HCT116 (cell line): ENCODE measurements around the gene TMEM63A. TPM values are rescaled to one million over a fixed set of nuclear protein-coding genes. Genes with fewer than 3 reads are reported as not detected.

ENCODE experiments used
- ATAC-seq: fragments of 200-7000 bp; cut with Tn5 transposase; 2 replicates; pipeline ENCODE4 v1.9.1; 2020; ENCODE audit warnings: mild to moderate bottlenecking, moderate library complexity
- BruUV-seq: library from RNA; stranded (reverse); fragments of 400-500 nt; replicated peaks from 2 replicates; lab custom pipeline; 2021; lab: Mats Ljungman, UMichigan
- CTCF ChIA-PET: fragments of 300-600 bp; sonication (Branson Sonifier 250); formaldehyde crosslinking; loops from one replicate; lab custom pipeline; 2021; ENCODE audit warnings: antibody characterized with exemption; lab: Charles Lee
- POLR2A ChIA-PET: fragments of 300-600, 350-600 bp; sonication (Branson Sonifier 250); formaldehyde crosslinking; loops from one replicate; lab custom pipeline; 2021; ENCODE audit warnings: antibody characterized with exemption; lab: Charles Lee
- RAD21 ChIA-PET, 2 experiments: fragments of 300-600 bp; sonication (Branson Sonifier 250); formaldehyde crosslinking; loops; one replicate each; lab custom pipeline; 2023; ENCODE audit warnings: low total read pairs in 2 of 2; ENCODE audit not compliant: uncharacterized antibody in 2 of 2, unreplicated experiment in 2 of 2, low non-redundant PET in 1 of 2; lab: Charles Lee
- DNase-seq: peaks from one replicate; pipeline ENCODE4 v3.0.0-alpha.2; 2010; ENCODE audit warnings: low read depth, low spot score
- H2AFZ ChIP-seq: fragments of 200-600 bp; shearing (Covaris generic), sonication (generic); 2 replicates; pipeline ENCODE4 v1.6.1; 2017; ENCODE audit warnings: low read depth, mixed run types, mixed read lengths, antibody characterized with exemption, low read length; ENCODE audit not compliant: poor library complexity, severe bottlenecking
- H3K27ac ChIP-seq: 2 replicates; pipeline ENCODE4 v1.5.1; 2012; ENCODE audit warnings: low read depth, low read length
- H3K27me3 ChIP-seq: fragments of 200-600 bp; sonication (generic); 2 replicates; pipeline ENCODE4 v1.6.1; 2016; ENCODE audit warnings: mixed run types, low read length, mixed read lengths; ENCODE audit not compliant: insufficient read depth
- H3K36me3 ChIP-seq, 2 experiments: fragments of 200-500 bp in 1 of 2; fragments of 200-600 bp in 1 of 2; sonication (Bioruptor generic) in 1 of 2; sonication (generic) in 1 of 2; 2 replicates each; pipeline versions ENCODE4 v1.5.1 to v1.6.1; 2014 to 2016; ENCODE audit warnings: low read length in 2 of 2, inconsistent platforms in 1 of 2, mixed read lengths in 1 of 2, mixed run types in 1 of 2; ENCODE audit not compliant: insufficient read depth in 2 of 2, control insufficient read depth in 1 of 2
- H3K4me1 ChIP-seq, 2 experiments: fragments of 200-600 bp in 1 of 2; sonication (generic) in 1 of 2; 2 replicates each; pipeline versions ENCODE4 v1.5.1 to v1.6.1; 2012 to 2017; ENCODE audit warnings: low read length in 2 of 2, inconsistent platforms in 1 of 2, mild to moderate bottlenecking in 1 of 2, mixed read lengths in 1 of 2, mixed run types in 1 of 2, moderate library complexity in 1 of 2; ENCODE audit not compliant: insufficient read depth in 2 of 2, control insufficient read depth in 1 of 2
- H3K4me2 ChIP-seq: fragments of 200-600 bp; sonication (generic); 2 replicates; pipeline ENCODE4 v1.6.1; 2017; ENCODE audit warnings: mixed run types, low read length, mixed read lengths
- H3K4me3 ChIP-seq, 2 experiments: fragments of 200-600 bp in 1 of 2; sonication (generic) in 1 of 2; replicated peaks in 1 of 2; 2 replicates each; pipeline ENCODE4 v1.5.1; 2011 to 2016; ENCODE audit warnings: low read length in 2 of 2, control low read depth in 1 of 2, low read depth in 1 of 2, mild to moderate bottlenecking in 1 of 2, mixed read lengths in 1 of 2, mixed run types in 1 of 2
- H3K79me2 ChIP-seq: fragments of 200-600 bp; sonication (generic); 2 replicates; pipeline ENCODE4 v1.6.1; 2017; ENCODE audit warnings: mild to moderate bottlenecking, mixed run types, low read length, moderate library complexity, mixed read lengths; ENCODE audit not compliant: insufficient read depth
- H3K9ac ChIP-seq: fragments of 200-600 bp; sonication (generic); 2 replicates; pipeline ENCODE4 v1.6.1; 2016; ENCODE audit warnings: low read length, mixed read lengths
- H3K9me2 ChIP-seq: fragments of 200-600 bp; sonication (generic), shearing (Covaris generic); 2 replicates; pipeline ENCODE4 v1.6.1; 2017; ENCODE audit warnings: mixed run types, mild to moderate bottlenecking, moderate library complexity; ENCODE audit not compliant: insufficient read depth
- H3K9me3 ChIP-seq, 2 experiments: fragments of 200-500 bp in 1 of 2; fragments of 200-600 bp in 1 of 2; sonication (Bioruptor generic) in 1 of 2; sonication (generic) in 1 of 2; 2 replicates each; pipeline ENCODE4 v1.6.1; 2014 to 2017; ENCODE audit warnings: low read length in 2 of 2, mixed read lengths in 2 of 2, inconsistent platforms in 1 of 2, low read depth in 1 of 2, mild to moderate bottlenecking in 1 of 2, mixed run types in 1 of 2, moderate library complexity in 1 of 2; ENCODE audit not compliant: control insufficient read depth in 1 of 2, insufficient read depth in 1 of 2
- H4K20me1 ChIP-seq: fragments of 200-600 bp; sonication (generic), shearing (Covaris generic); 2 replicates; pipeline ENCODE4 v1.6.1; 2017; ENCODE audit warnings: mixed run types, mild to moderate bottlenecking, moderate library complexity; ENCODE audit not compliant: insufficient read depth
- CBX3 ChIP-seq: IDR thresholded peaks from 2 replicates; pipeline ENCODE4 v1.6.1; 2012; ENCODE audit warnings: low read depth
- CEBPB ChIP-seq: IDR thresholded peaks from 2 replicates; pipeline ENCODE4 v1.6.1; 2012; ENCODE audit warnings: low read depth
- CTCF ChIP-seq, 3 experiments: fragments of 200-600 bp in 1 of 3; sonication (generic) in 1 of 3; IDR thresholded peaks in 2 of 3; conservative IDR thresholded peaks in 1 of 3; 2 replicates each; pipeline ENCODE4 v1.5.1; 2012 to 2017; ENCODE audit warnings: low read depth in 2 of 3, low read length in 2 of 3, antibody characterized with exemption in 1 of 3, borderline replicate concordance in 1 of 3, control low read depth in 1 of 3, mild to moderate bottlenecking in 1 of 3, mixed read lengths in 1 of 3, mixed run types in 1 of 3, moderate library complexity in 1 of 3; ENCODE audit not compliant: insufficient read depth in 1 of 3
- EGR1 ChIP-seq: IDR thresholded peaks from 2 replicates; pipeline ENCODE4 v1.6.1; 2012; ENCODE audit warnings: low read depth
- EZH2 ChIP-seq: fragments of 200-600 bp; sonication (generic); IDR thresholded peaks from 2 replicates; pipeline ENCODE4 v1.6.1; 2017; ENCODE audit warnings: antibody characterized with exemption, mixed run types
- EZH2phosphoT487 ChIP-seq: fragments of 200-600 bp; IDR thresholded peaks from 2 replicates; pipeline ENCODE4 v1.6.1; 2018; ENCODE audit warnings: antibody characterized with exemption, borderline replicate concordance
- FOSL1 ChIP-seq: IDR thresholded peaks from 2 replicates; pipeline ENCODE4 v1.6.1; 2012; ENCODE audit warnings: low read depth
- POLR2AphosphoS5 ChIP-seq: IDR thresholded peaks from 2 replicates; pipeline ENCODE4 v1.6.1; 2011; ENCODE audit warnings: mild to moderate bottlenecking, low read depth, low read length, moderate library complexity
- RAD21 ChIP-seq: IDR thresholded peaks from 2 replicates; pipeline ENCODE4 v1.6.1; 2012; ENCODE audit warnings: low read depth, mild to moderate bottlenecking
- SIN3A ChIP-seq: IDR thresholded peaks from 2 replicates; pipeline ENCODE4 v1.6.1; 2012; ENCODE audit warnings: low read depth
- SP1 ChIP-seq: IDR thresholded peaks from 2 replicates; pipeline ENCODE4 v1.6.1; 2012; ENCODE audit warnings: low read depth
- SRF ChIP-seq: IDR thresholded peaks from 2 replicates; pipeline ENCODE4 v1.6.1; 2012; ENCODE audit warnings: low read depth
- TCF7L2 ChIP-seq: IDR thresholded peaks from 2 replicates; pipeline ENCODE4 v1.7.0; 2011; ENCODE audit warnings: borderline replicate concordance, inconsistent platforms; ENCODE audit not compliant: insufficient read depth, insufficient read length; ENCODE audit errors: extremely low read depth
- YY1 ChIP-seq: IDR thresholded peaks from 2 replicates; pipeline ENCODE4 v1.6.1; 2011; ENCODE audit warnings: low read length, low read depth, moderate library complexity, mild to moderate bottlenecking; ENCODE audit not compliant: insufficient replicate concordance; ENCODE audit errors: extremely low read depth
- ZFX ChIP-seq: fragments of 450-650 bp; IDR thresholded peaks from 2 replicates; pipeline ENCODE4 v1.6.1; 2017
- ZNF274 ChIP-seq: fragments of 200-500 bp; sonication (Bioruptor generic); IDR thresholded peaks from 2 replicates; pipeline ENCODE4 v1.6.1; 2014; ENCODE audit warnings: mild to moderate bottlenecking, low read depth, low read length, inconsistent platforms
- intact Hi-C: fragments of 100-400 bp; cut with micrococcal nuclease; formaldehyde crosslinking; loops from 2 replicates; pipeline ENCODE4 v1.10.0; 2022
- total RNA-seq: library from RNA; stranded (reverse); gene quantifications from one replicate; pipeline ENCODE4 v1.2.1, GENCODE V29; 2021; ENCODE audit not compliant: unreplicated experiment
- TF ChIP-seq, protein P1 (sequence below): IDR thresholded peaks from 2 replicates; pipeline ENCODE4 v1.6.1; 2012
- TF ChIP-seq, protein P2 (sequence below): IDR thresholded peaks from 2 replicates; pipeline ENCODE4 v1.6.1; 2011; ENCODE audit warnings: mild to moderate bottlenecking, low read length, moderate library complexity; ENCODE audit not compliant: insufficient replicate concordance; ENCODE audit errors: extremely low read depth
- TF ChIP-seq, protein P3 (sequence below): IDR thresholded peaks from 2 replicates; pipeline ENCODE4 v1.6.1; 2012

Gene TMEM63A
- total RNA-seq, 1 experiment from 2014 or later = 24.4 TPM

DNA sequence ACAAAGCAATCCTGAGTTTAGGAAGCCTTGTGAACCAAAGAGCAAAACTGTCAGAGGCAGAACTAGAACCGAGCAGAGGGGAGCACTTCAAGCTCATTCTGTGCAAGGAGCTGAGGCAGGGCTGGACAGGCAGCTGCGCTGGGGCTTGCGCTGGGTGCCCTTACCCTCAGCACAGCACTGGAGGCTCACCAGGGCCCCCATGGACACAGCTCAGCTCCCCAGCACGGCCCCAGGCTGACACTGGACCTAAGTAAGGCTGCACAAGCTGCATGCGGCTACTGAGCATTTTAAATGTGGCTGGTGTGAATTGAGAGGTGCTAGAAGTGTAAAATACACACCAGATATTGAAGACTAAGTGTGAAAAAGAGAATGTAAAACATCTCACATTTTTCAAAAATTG, 22.1 kb downstream of the TMEM63A start (continued):
- TF ChIP-seq, protein P1, sequence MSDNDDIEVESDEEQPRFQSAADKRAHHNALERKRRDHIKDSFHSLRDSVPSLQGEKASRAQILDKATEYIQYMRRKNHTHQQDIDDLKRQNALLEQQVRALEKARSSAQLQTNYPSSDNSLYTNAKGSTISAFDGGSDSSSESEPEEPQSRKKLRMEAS = no peak
- TF ChIP-seq, protein P2, sequence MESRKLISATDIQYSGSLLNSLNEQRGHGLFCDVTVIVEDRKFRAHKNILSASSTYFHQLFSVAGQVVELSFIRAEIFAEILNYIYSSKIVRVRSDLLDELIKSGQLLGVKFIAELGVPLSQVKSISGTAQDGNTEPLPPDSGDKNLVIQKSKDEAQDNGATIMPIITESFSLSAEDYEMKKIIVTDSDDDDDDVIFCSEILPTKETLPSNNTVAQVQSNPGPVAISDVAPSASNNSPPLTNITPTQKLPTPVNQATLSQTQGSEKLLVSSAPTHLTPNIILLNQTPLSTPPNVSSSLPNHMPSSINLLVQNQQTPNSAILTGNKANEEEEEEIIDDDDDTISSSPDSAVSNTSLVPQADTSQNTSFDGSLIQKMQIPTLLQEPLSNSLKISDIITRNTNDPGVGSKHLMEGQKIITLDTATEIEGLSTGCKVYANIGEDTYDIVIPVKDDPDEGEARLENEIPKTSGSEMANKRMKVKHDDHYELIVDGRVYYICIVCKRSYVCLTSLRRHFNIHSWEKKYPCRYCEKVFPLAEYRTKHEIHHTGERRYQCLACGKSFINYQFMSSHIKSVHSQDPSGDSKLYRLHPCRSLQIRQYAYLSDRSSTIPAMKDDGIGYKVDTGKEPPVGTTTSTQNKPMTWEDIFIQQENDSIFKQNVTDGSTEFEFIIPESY = no peak
- TF ChIP-seq FOSL1 (no peak), SRF (no peak), EZH2 (no peak), ZNF274 (no peak), EGR1 (no peak), POLR2AphosphoS5 (no peak)

- RAD21 ChIA-PET = no interaction called here
- CTCF ChIA-PET = interaction anchor here (1.5 kb wide), 1 partner anchor 384 kb away, joined by 5 read pairs; no protein-coding TSS in a partner anchor
- intact Hi-C loops = loop anchor here (10.0 kb wide), 1 partner anchor 116 kb away; no protein-coding TSS in a partner anchor
- no peaks in the 10 kb centered on the region for H3K79me2 ChIP-seq
- H3K9me2 ChIP-seq = no peaks in the 10 kb centered on the region
- H3K9me3 ChIP-seq = no peaks in the 10 kb centered on the region
- H3K4me3 ChIP-seq = no peak overlapping the region
- H3K36me3 ChIP-seq = peaks cover 0 to 9% of the 10 kb centered on the region in 2 experiments; a peak in 3 of 4 replicates
- ATAC-seq (no peak), DNase-seq (no peak)
- peaks cover 3% of the 10 kb centered on the region in 2 experiments for H3K4me1 ChIP-seq
- POLR2A ChIA-PET = no interaction called here
- no TSS peak for BruUV-seq
- H4K20me1 ChIP-seq = no peaks in the 10 kb centered on the region
- no peak overlapping the region for H3K4me2 ChIP-seq
- TF ChIP-seq, protein P2 = no peak
- no peak for TF ChIP-seq ZNF274
- TF ChIP-seq FOSL1 = no peak
- TF ChIP-seq SP1 = no peak
- TF ChIP-seq EZH2 = no peak
- TF ChIP-seq RAD21 = no peak
- TF ChIP-seq SIN3A = no peak
- no peak for TF ChIP-seq EZH2phosphoT487
- TF ChIP-seq EGR1 = no peak
- no peak for TF ChIP-seq ZFX
- no peak for TF ChIP-seq YY1
- TF ChIP-seq CTCF (IDR thresholded peaks at IDR 0.05 in 2 of 3, conservative IDR thresholded peaks at IDR 0.05 in 1 of 3; ENCODE audit: borderline replicate concordance in 1 of 3, insufficient read depth in 1 of 3, low read depth in 2 of 3, low read length in 2 of 3) = no peak
- TF ChIP-seq CEBPB = no peak
- TF ChIP-seq TCF7L2 = no peak
- TF ChIP-seq, protein P1 = no peak
- no peak for TF ChIP-seq CBX3
- no peak for TF ChIP-seq POLR2AphosphoS5
- TF ChIP-seq, protein P3, sequence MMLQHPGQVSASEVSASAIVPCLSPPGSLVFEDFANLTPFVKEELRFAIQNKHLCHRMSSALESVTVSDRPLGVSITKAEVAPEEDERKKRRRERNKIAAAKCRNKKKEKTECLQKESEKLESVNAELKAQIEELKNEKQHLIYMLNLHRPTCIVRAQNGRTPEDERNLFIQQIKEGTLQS = no peak
- no peaks in the 10 kb centered on the region for H3K27me3 ChIP-seq
- H3K27ac ChIP-seq = no peak overlapping the region
- H3K9ac ChIP-seq = no peak overlapping the region
- H2AFZ ChIP-seq = no peak overlapping the region
Observed at GRCh38 chr1:225859151-225859550, 23.0 kb downstream of the TMEM63A start.
